Measurements from ENCODE around the gene NECTIN1. TPM values are rescaled to one million over a fixed set of nuclear protein-coding genes. Genes with fewer than 3 reads are reported as not detected.
A peak's percentile ranks its signal among the peaks of the same experiment; 100 is the strongest.

NECTIN1 gene
- total RNA-seq, 1 experiment from 2014 or later, result 23.8 TPM

GRCh38 chr11:119641983-119642745, 86.8 kb downstream of the NECTIN1 start:
- no peaks in the 10 kb centered on the region for H3K27me3 ChIP-seq (ENCODE audit: insufficient read depth, low read length)
- intact Hi-C loops (cut with micrococcal nuclease), result loop anchor here (1.0 kb wide), 1 partner anchor 466 kb away; no protein-coding TSS in a partner anchor
- H3K4me1 ChIP-seq (ENCODE audit: control insufficient read depth in 1 of 2, insufficient read depth in 2 of 2, low read length in 2 of 2), result no peaks in the 10 kb centered on the region
- H3K79me2 ChIP-seq (ENCODE audit: insufficient read depth, low read length), result no peaks in the 10 kb centered on the region
- no peaks in the 10 kb centered on the region for H4K20me1 ChIP-seq (ENCODE audit: insufficient read depth)
- H3K9me2 ChIP-seq (ENCODE audit: insufficient read depth), result no peaks in the 10 kb centered on the region
- H3K27ac ChIP-seq (ENCODE audit: low read depth, low read length), result no peak overlapping the region
- DNase-seq (ENCODE audit: low read depth, low spot score), result peak; percentile 4
- no peak overlapping the region for H3K4me3 ChIP-seq (replicated peaks in 1 of 2; ENCODE audit: low read depth in 1 of 2, low read length in 2 of 2)
- peak; percentile 84 for ATAC-seq
- H3K4me2 ChIP-seq (ENCODE audit: low read length), result no peak overlapping the region
- H3K9me3 ChIP-seq (ENCODE audit: control insufficient read depth in 1 of 2, insufficient read depth in 1 of 2, low read depth in 1 of 2, low read length in 2 of 2), result no peaks in the 10 kb centered on the region
- TF ChIP-seq, protein P1, sequence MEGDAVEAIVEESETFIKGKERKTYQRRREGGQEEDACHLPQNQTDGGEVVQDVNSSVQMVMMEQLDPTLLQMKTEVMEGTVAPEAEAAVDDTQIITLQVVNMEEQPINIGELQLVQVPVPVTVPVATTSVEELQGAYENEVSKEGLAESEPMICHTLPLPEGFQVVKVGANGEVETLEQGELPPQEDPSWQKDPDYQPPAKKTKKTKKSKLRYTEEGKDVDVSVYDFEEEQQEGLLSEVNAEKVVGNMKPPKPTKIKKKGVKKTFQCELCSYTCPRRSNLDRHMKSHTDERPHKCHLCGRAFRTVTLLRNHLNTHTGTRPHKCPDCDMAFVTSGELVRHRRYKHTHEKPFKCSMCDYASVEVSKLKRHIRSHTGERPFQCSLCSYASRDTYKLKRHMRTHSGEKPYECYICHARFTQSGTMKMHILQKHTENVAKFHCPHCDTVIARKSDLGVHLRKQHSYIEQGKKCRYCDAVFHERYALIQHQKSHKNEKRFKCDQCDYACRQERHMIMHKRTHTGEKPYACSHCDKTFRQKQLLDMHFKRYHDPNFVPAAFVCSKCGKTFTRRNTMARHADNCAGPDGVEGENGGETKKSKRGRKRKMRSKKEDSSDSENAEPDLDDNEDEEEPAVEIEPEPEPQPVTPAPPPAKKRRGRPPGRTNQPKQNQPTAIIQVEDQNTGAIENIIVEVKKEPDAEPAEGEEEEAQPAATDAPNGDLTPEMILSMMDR (IDR thresholded peaks at IDR 0.05 in 2 of 3, conservative IDR thresholded peaks at IDR 0.05 in 1 of 3; ENCODE audit: borderline replicate concordance in 1 of 3, insufficient read depth in 1 of 3, low read depth in 2 of 3, low read length in 2 of 3), result peak; percentile 47 to 84 (median 81); a peak in 5 of 6 replicates
- TF ChIP-seq RAD21 (IDR thresholded peaks at IDR 0.05; ENCODE audit: low read depth) (peak; percentile 72), CBX3 (IDR thresholded peaks at IDR 0.05; ENCODE audit: low read depth) (no peak)
- no TSS peak for BruUV-seq (replicated peaks)
- ChIA-PET RAD21 (ENCODE audit: low non-redundant PET in 1 of 2, low total read pairs in 2 of 2, uncharacterized antibody in 2 of 2, unreplicated experiment in 2 of 2) (interaction anchor here in 1 of 2 experiments (0.7 kb wide), 1 partner anchor 539 kb away, joined by 3 read pairs; no protein-coding TSS in a partner anchor), POLR2A (no interaction called here), CTCF (interaction anchor here (0.6 to 1.6 kb wide), 5 partner anchors 8 to 522 kb away, joined by 3 to 5 read pairs (median 4); no protein-coding TSS in a partner anchor)
- H3K9ac ChIP-seq (ENCODE audit: low read length), result no peak overlapping the region
- no peaks in the 10 kb centered on the region for H3K36me3 ChIP-seq (ENCODE audit: control insufficient read depth in 1 of 2, insufficient read depth in 2 of 2, low read length in 2 of 2)
- no peak overlapping the region for H2AFZ ChIP-seq (ENCODE audit: low read depth, low read length, poor library complexity, severe bottlenecking)

DNA sequence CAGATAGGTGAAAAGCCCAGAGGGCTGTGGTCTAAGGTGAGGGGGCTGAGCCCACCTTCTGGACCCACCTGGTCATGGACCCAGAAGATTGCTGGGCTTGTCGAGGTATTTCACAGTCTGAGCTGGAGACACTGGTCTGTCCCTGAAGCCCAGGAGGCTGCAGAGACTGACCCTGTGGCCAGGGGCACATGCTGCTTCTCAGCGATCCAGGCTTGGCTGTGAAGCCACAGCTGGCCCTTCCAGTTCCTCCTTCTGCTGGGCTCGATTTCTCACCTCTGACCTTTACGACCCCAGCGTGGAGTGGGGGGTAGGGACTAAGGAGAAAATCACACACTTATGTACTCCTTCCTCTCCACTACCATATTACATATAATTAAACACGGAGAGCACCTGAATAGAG, 88.5 kb downstream of the NECTIN1 start:
- no TSS peak for BruUV-seq (replicated peaks)
- CTCF ChIA-PET, result no interaction called here

More for the DNA sequence above, 88.5 kb downstream of the NECTIN1 start:
- Histone ChIP-seq H2AFZ (ENCODE audit: low read depth, low read length, poor library complexity, severe bottlenecking) (no peak overlapping the region), H3K36me3 (ENCODE audit: control insufficient read depth in 1 of 2, insufficient read depth in 2 of 2, low read length in 2 of 2) (no peaks in the 10 kb centered on the region), H3K4me1 (ENCODE audit: control insufficient read depth in 1 of 2, insufficient read depth in 2 of 2, low read length in 2 of 2) (no peaks in the 10 kb centered on the region), H3K27ac (ENCODE audit: low read depth, low read length) (no peak overlapping the region), H3K27me3 (ENCODE audit: insufficient read depth, low read length) (no peaks in the 10 kb centered on the region), H3K9ac (ENCODE audit: low read length) (no peak overlapping the region), H3K9me3 (ENCODE audit: control insufficient read depth in 1 of 2, insufficient read depth in 1 of 2, low read depth in 1 of 2, low read length in 2 of 2) (no peaks in the 10 kb centered on the region), H3K4me2 (ENCODE audit: low read length) (no peak overlapping the region), H3K79me2 (ENCODE audit: insufficient read depth, low read length) (no peaks in the 10 kb centered on the region), H3K4me3 (replicated peaks in 1 of 2; ENCODE audit: low read depth in 1 of 2, low read length in 2 of 2) (no peak overlapping the region), H3K9me2 (ENCODE audit: insufficient read depth) (no peaks in the 10 kb centered on the region), H4K20me1 (ENCODE audit: insufficient read depth) (no peaks in the 10 kb centered on the region)
- no peak for TF ChIP-seq TCF7L2 (IDR thresholded peaks at IDR 0.05; ENCODE audit: borderline replicate concordance, extremely low read depth, insufficient read depth, insufficient read length)
- ATAC-seq, result no peak
- POLR2A ChIA-PET, result no interaction called here
- RAD21 ChIA-PET (ENCODE audit: low non-redundant PET in 1 of 2, low total read pairs in 2 of 2, uncharacterized antibody in 2 of 2, unreplicated experiment in 2 of 2), result no interaction called here
- intact Hi-C loops (cut with micrococcal nuclease), result no loop called here
- DNase-seq (ENCODE audit: low read depth, low spot score), result no peak

Measured in HCT116 (cell line).